ENCODE data around the gene GPX4. TPM values are rescaled to one million over a fixed set of nuclear protein-coding genes. Genes with fewer than 3 reads are reported as not detected.

The GPX4 gene
- total and polyA plus RNA-seq, 7 donors = 269 to 662 (median 398) TPM

DNA sequence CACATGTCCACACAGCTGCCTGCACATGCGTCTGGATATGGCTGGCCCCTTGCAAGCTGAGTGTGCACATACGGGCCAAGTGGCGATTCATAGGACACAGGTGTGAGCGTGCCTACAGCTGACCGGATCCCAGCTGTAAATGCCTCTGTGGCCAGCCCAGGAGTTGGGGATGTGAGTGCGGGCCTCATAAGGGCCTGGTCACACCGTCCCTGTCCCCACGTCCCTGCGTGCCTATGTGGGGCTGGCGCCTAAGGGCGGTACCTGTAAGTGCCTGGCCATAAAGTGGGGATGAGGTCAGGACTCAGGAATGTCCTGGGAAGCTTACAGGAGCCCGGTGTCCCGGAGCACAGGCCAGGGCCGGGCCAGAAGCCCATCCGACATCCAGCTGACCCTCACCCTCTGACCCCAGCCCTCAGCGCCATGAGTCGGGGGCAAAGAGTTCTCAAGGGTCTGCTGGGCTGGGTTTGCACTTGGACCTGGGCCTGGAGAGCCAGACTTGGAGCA, 38.1 kb upstream of the GPX4 start:
- no peak for TF ChIP-seq POLR2A (IDR thresholded peaks at IDR 0.05)
- TF ChIP-seq EP300 (IDR thresholded peaks at IDR 0.05) = no peak
- no peak for TF ChIP-seq POLR2AphosphoS5 (IDR thresholded peaks at IDR 0.05)
- TF ChIP-seq, protein P1, sequence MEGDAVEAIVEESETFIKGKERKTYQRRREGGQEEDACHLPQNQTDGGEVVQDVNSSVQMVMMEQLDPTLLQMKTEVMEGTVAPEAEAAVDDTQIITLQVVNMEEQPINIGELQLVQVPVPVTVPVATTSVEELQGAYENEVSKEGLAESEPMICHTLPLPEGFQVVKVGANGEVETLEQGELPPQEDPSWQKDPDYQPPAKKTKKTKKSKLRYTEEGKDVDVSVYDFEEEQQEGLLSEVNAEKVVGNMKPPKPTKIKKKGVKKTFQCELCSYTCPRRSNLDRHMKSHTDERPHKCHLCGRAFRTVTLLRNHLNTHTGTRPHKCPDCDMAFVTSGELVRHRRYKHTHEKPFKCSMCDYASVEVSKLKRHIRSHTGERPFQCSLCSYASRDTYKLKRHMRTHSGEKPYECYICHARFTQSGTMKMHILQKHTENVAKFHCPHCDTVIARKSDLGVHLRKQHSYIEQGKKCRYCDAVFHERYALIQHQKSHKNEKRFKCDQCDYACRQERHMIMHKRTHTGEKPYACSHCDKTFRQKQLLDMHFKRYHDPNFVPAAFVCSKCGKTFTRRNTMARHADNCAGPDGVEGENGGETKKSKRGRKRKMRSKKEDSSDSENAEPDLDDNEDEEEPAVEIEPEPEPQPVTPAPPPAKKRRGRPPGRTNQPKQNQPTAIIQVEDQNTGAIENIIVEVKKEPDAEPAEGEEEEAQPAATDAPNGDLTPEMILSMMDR (IDR thresholded peaks at IDR 0.05) = no peak
- Histone ChIP-seq H3K27me3 (peaks cover 36 to 73% (median 56%) of the 10 kb centered on the region in 3 donors), H3K4me1 (peaks cover 0 to 38% (median 26%) of the 10 kb centered on the region in 4 donors), H3K9me3 (no peaks in the 10 kb centered on the region), H3K27ac (no peak overlapping the region), H3K36me3 (no peaks in the 10 kb centered on the region), H3K4me3 (no peak overlapping the region)
- WGBS, 2 donors = 15 to 66% methylated on average over 17 of the region's 17 CpGs
- intact Hi-C loops (cut with DNase I) = no loop called here
- DNase-seq = no peak

DNA sequence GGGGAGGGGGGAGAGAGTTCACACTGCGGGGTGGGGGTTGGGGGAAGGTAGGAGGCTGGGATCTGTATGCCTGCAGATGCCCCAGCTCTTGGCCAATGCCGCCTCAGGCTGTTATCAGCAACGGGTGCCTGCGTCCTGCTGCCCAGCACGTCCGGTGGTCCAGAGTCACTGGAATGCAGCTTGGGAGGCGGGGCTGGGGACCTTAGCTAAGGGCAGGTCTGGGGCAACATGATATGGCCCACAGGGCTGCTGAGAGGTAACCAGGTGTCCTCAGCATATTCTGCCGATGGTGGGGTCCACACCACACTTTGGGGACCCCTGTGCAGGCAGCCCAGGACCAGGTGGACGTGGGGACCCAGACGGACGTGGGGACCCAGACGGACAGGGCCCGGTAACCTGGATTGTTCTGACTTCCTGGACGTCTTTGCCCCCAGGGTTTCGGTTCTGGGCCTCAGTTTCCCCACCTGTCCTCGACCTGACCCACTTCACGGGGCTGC, 37.5 kb upstream of the GPX4 start:
- peaks cover 42 to 79% (median 62%) of the 10 kb centered on the region in 3 donors for H3K27me3 ChIP-seq

DNA sequence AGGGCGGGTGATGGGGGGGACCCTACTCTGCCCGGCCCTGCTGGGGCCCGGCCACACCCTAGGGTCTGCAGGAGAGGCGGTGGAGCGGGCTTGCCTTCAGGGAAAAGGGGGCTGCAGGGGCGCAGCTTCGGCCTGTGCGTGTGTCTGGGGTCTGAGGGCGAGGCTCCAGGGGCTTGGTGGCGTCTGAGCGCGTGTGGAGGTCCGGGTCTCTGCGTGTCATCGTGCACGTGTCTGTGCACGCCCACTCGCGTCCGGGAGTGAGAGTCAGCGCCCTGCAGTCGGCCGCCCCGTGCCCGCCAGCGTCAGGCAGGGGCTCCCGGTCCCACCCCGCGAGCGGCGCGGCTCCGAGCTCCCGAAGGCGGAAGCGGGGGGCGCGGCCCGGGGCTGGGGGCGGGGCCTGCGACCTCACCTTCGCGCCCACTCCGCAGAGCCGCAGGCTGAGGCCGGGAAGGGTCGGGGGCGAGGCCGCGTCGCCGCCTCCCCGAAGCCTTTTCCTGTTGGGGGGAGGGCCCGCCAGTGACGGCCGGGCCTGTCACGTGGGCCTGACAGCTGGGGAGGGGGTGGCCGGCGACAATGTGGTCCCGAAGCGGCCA, 37.0 kb upstream of the GPX4 start, which contains the start of gene ARHGAP45:
TSS of gene ARHGAP45 (plus strand) at position 420 of the 593 bp plus-strand sequence. CDS start 239 bp downstream, outside the sequence.
- Histone ChIP-seq H3K27ac (peak within 1 kb of the TSS; percentile 23 to 56 (median 45)), H3K9me3 (no peaks in the 10 kb centered on the region), H3K4me3 (peak within 1 kb of the TSS; percentile 2 to 45 (median 36)), H3K36me3 (no peaks in the 10 kb centered on the region), H3K4me1 (peaks cover 0 to 50% (median 34%) of the 10 kb centered on the region in 4 donors), H3K27me3 (peaks cover 44 to 83% (median 68%) of the 10 kb centered on the region in 3 donors)
- TF ChIP-seq POLR2A (IDR thresholded peaks at IDR 0.05) (no peak), POLR2AphosphoS5 (IDR thresholded peaks at IDR 0.05) (no peak), EP300 (IDR thresholded peaks at IDR 0.05) (no peak)
- TF ChIP-seq, protein P1 (IDR thresholded peaks at IDR 0.05) = no peak
- DNase-seq = no peak
- intact Hi-C loops (cut with DNase I) = no loop called here
- 2 to 3% methylated on average over 61 of the region's 61 CpGs for whole genome bisulfite sequencing, 2 donors

More for the DNA sequence above, 37.5 kb upstream of the GPX4 start:
- peaks cover 0 to 44% (median 29%) of the 10 kb centered on the region in 4 donors for H3K4me1 ChIP-seq
- peak overlapping the region in 2 of 4 donors; percentile 43 to 45 for H3K4me3 ChIP-seq
- intact Hi-C loops (cut with DNase I) = no loop called here
- TF ChIP-seq POLR2A (IDR thresholded peaks at IDR 0.05) (no peak), EP300 (IDR thresholded peaks at IDR 0.05) (no peak), POLR2AphosphoS5 (IDR thresholded peaks at IDR 0.05) (no peak)
- TF ChIP-seq, protein P1 (IDR thresholded peaks at IDR 0.05) = no peak
- H3K9me3 ChIP-seq = no peaks in the 10 kb centered on the region
- H3K36me3 ChIP-seq = no peaks in the 10 kb centered on the region
- H3K27ac ChIP-seq = peak overlapping the region in 1 of 4 donors; percentile 23
- no peak for DNase-seq
- 22 to 44% methylated on average over 17 of the region's 17 CpGs for WGBS, 2 donors

DNA sequence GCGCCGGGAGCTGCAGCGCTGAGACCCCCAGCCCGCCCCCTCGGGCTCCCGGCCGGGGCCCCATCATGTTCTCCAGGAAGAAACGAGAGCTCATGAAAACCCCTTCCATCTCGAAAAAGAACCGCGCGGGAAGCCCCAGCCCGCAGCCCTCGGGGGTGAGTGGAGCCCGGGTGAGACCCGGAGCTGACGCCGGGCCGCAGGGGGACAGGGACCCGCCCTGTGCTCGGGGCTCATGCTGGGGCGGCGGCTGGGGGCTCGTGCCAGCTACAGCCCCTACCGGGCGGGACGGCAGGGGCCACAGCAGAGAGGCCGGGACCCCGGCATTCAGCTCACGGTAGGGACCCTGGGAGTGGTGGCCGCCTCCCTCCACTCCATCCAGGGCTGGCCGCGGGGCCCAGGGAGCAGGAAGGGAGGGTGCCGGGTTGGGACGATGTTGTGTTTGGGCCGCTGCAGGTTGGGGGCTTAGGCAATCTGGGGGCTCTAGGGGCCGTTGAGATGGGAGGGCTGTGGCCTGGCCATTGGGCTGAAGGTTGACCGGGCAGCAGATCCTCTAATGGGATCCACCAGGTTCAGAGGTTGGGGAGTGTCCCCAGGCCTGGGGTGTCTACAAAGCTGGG, 36.3 kb upstream of the GPX4 start:
- H3K9me3 ChIP-seq = no peaks in the 10 kb centered on the region
- no peak for DNase-seq
- intact Hi-C loops (cut with DNase I) = no loop called here
- peaks cover 0 to 52% (median 34%) of the 10 kb centered on the region in 4 donors for H3K4me1 ChIP-seq
- H3K4me3 ChIP-seq = peak overlapping the region; percentile 2 to 45 (median 36)
- peak overlapping the region; percentile 23 to 56 (median 45) for H3K27ac ChIP-seq
- TF ChIP-seq EP300 (IDR thresholded peaks at IDR 0.05) (no peak), POLR2A (IDR thresholded peaks at IDR 0.05) (no peak), POLR2AphosphoS5 (IDR thresholded peaks at IDR 0.05) (no peak)
- TF ChIP-seq, protein P1 (IDR thresholded peaks at IDR 0.05) = no peak
- peaks cover 44 to 83% (median 74%) of the 10 kb centered on the region in 3 donors for H3K27me3 ChIP-seq
- 3% methylated on average over 38 of the region's 38 CpGs for WGBS, 2 donors
- H3K36me3 ChIP-seq = no peaks in the 10 kb centered on the region
